ENCODE data around the gene SMIM14. TPM values are rescaled to one million over a fixed set of nuclear protein-coding genes. Genes with fewer than 3 reads are reported as not detected.
"Not testable (repeated sequence)": the region's sequence is repeated elsewhere in the genome, so short reads cannot be mapped to it uniquely, and the experiment has no call there.

Gene SMIM14
- polyA plus RNA-seq, 4 donors: 46.5 to 61.5 (median 55.1) TPM

DNA sequence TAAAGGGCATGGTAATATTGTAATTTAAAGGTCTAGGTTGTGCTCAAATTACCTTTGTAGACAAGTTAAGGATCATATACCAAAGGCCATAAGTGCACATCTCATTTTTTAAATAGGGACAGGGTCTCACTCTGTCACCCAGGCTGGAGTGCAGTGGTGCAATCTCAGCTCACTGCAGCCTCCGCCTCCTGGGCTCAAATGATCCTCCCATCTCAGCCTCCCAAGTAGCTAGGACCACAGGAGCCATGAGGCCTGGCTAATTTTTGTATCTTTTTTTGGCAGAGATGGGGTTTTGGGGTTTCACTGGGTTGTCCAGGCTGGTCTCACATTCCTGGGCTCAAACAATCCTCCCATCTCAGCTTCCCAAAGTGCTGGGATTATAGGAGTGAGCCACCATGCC, 124.4 kb downstream of the SMIM14 start:
- DNase-seq (ENCODE audit: low read depth in 4 of 4, low spot score in 3 of 4): not testable (repeated sequence)

- no peak for DNase-seq (ENCODE audit: low read depth in 4 of 4, low spot score in 3 of 4)
Observed at GRCh38 chr4:39510348-39510929, 128.2 kb downstream of the SMIM14 start.

- DNase-seq (ENCODE audit: low read depth in 4 of 4, low spot score in 3 of 4): no peak
Observed at GRCh38 chr4:39505581-39505980, 133.1 kb downstream of the SMIM14 start.

GRCh38 chr4:39504538-39504937, 134.1 kb downstream of the SMIM14 start:
- no peak for DNase-seq (ENCODE audit: low read depth in 4 of 4, low spot score in 3 of 4)

- not testable (repeated sequence) for DNase-seq (ENCODE audit: low read depth in 4 of 4, low spot score in 3 of 4)
Observed at GRCh38 chr4:39502664-39503035, 136.0 kb downstream of the SMIM14 start.

DNA sequence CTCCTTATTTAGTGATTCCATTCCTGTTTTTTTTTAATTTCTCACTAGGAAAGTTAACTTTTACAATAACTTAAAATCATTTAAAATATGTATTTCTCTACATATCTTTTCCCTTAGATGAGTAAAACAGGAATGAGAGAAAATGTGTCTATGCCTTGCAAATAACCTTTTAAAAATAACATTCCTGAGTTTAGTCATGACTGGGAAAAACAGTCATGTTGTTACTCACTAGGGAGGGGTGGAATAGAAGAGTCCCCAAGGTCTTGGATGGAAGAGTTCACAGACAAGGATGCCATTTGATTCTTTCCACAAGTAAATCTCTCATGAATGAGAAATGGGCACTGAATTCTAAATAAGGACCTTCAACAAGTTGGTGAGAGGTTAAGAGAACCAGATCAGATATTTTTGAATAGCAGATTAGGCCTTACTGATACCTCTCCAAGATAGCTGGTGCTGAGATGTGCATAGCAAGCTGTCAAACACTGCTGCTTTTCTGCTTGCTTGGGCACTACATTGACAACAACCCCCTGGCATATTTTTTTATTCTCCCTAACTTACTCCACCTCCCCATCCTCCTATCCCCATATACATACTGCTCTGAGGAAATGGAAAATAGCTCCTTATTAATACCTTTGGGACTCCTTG, 136.5 kb downstream of the SMIM14 start:
- no peak for DNase-seq (ENCODE audit: low read depth in 4 of 4, low spot score in 3 of 4)

GRCh38 chr4:39498727-39499020, 140.0 kb downstream of the SMIM14 start:
- DNase-seq (ENCODE audit: low read depth in 4 of 4, low spot score in 3 of 4): no peak

DNA sequence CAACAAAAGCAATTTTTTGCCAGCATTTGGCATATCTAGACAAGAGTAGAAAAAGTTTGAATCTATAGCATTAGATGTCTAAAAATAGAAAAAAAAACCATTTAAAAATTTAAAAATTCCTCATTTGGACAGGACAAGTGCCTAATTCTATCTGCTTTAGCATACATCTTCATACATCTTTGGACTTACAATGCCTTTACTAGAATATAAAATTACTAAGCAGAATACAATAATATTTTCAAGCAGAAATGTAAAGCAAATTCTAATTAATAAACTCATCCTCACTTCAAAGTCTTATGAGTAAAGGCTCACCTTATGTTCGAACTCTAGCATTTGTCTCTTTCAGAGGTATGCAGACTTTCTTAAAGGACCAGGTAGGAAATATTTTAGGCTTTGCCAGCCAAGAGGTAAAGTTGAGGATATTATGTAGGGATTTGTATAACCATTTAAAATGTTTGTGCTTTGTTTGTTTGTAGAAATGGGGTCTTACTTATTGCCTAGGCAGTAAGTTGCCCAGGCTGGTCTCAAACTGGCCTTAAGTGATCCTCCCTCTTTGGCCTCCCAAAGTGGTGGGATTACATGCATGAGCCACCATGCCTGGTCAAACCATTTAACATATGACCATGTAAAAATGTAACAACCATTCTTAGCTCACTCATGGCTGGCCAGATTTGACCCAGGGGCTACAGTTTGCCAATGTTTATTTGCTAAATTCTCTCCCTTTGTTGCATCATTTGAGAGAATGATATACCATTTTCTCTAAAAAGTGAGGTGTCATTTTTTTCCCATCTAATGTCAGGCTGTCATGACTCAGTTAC, 140.5 kb downstream of the SMIM14 start:
- DNase-seq (ENCODE audit: low read depth in 4 of 4, low spot score in 3 of 4): no peak

Other genes starting within 250 kb of the SMIM14 start
- gene KLB, start 231.9 kb downstream of the SMIM14 start, polyA plus RNA-seq (ENCODE audit: insufficient read length in 4 of 4): under 1 TPM; 0.19 to 0.30 (median 0.25) TPM
- gene RPL9, start 179.9 kb downstream of the SMIM14 start, polyA plus RNA-seq (ENCODE audit: insufficient read length in 4 of 4): 1,000 to 10,000 TPM in 2 of 4 donors, 100 to 1,000 TPM in 2; 536 to 1,798 (median 1,302) TPM
- 10 to 100 TPM; 18.3 to 33.6 (median 25.1) TPM for gene LIAS, start 179.8 kb downstream of the SMIM14 start, polyA plus RNA-seq (ENCODE audit: insufficient read length in 4 of 4)
- 100 to 1,000 TPM in 1 of 4 donors, 10 to 100 TPM in 3; 80.1 to 123 (median 98.7) TPM for gene UGDH, start 111.4 kb downstream of the SMIM14 start, polyA plus RNA-seq (ENCODE audit: insufficient read length in 4 of 4)
- 100 to 1,000 TPM in 1 of 4 donors, 10 to 100 TPM in 3; 71.6 to 102 (median 94.2) TPM for gene UBE2K, start 59.3 kb upstream of the SMIM14 start, polyA plus RNA-seq (ENCODE audit: insufficient read length in 4 of 4)

Data from left renal pelvis (tissue), 4 donors.